Tibial nerve (tissue), 4 donors: ENCODE data around the gene SCLT1.

ENCODE experiments used
- CTCF ChIP-seq, 5 experiments: fragments of 200-600 bp in 3 of 5; fragments of 450-650 bp in 2 of 5; sonication (generic) in 3 of 5; IDR thresholded peaks; one replicate each; pipeline ENCODE4 v1.5.1; 2016 to 2019; ENCODE audit warnings: antibody characterized with exemption in 5 of 5, mild to moderate bottlenecking in 3 of 5, moderate library complexity in 2 of 5
- EP300 ChIP-seq, 2 donors: sonication (generic); formaldehyde crosslinking; IDR thresholded peaks; one replicate each; pipeline ENCODE4 v1.6.1; 2017; ENCODE audit warnings: antibody characterized with exemption in 2 of 2, mild to moderate bottlenecking in 1 of 2

GRCh38 chr4:128958194-128958593 is 135.1 kb downstream of the SCLT1 start:
- TF ChIP-seq EP300 (IDR thresholded peaks at IDR 0.05) (no peak), CTCF (IDR thresholded peaks at IDR 0.05) (no peak)
